Measurements from ENCODE around the gene NPHP4.
A peak's percentile ranks its signal among the peaks of the same experiment; 100 is the strongest.
"Not testable (repeated sequence)": the region's sequence is repeated elsewhere in the genome, so short reads cannot be mapped to it uniquely, and the experiment has no call there.

The NPHP4 gene

GRCh38 chr1:5934058-5934884 lies 58.0 kb downstream of the NPHP4 start:
- DNase-seq (ENCODE audit: low read depth) = no peak

DNA sequence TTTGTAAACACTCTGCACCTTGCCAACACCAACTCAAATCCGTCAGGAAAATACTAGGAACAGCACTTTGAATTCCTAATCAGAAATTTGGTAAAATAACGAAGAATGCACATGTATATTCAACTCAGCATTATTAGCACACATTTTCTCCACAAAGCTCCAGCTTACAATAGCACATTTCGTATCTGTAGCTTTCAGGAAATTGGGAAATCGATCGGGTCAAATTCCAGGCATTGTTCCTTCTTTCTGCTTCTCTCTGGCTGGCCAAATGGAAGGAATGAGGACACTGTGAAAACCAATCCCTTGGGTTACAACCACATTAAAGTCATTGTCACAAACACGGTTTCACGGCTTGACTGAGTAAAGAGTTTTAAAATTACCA lies 58.6 kb downstream of the NPHP4 start:
- DNase-seq (ENCODE audit: low read depth) = no peak

DNA sequence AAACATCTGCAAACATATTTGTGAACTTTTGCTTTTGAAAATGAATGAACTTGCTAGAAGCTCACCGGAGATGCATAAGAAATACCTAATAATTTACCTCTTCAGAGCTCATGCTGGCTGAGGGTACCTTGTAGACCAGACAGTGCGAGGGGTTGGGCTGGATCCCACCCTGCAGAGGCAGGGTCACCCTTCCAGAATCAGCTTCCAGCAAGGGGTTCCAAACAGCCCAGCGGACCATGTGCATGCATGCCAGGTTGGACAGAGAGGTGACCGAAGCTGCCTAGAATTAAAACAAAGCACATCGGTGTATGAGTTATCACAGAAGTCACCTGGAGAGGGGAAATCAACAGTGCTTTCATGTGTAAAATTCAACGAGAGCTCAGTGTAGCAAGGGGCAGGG lies 59.2 kb downstream of the NPHP4 start:
- no peak for DNase-seq (ENCODE audit: low read depth)

DNA sequence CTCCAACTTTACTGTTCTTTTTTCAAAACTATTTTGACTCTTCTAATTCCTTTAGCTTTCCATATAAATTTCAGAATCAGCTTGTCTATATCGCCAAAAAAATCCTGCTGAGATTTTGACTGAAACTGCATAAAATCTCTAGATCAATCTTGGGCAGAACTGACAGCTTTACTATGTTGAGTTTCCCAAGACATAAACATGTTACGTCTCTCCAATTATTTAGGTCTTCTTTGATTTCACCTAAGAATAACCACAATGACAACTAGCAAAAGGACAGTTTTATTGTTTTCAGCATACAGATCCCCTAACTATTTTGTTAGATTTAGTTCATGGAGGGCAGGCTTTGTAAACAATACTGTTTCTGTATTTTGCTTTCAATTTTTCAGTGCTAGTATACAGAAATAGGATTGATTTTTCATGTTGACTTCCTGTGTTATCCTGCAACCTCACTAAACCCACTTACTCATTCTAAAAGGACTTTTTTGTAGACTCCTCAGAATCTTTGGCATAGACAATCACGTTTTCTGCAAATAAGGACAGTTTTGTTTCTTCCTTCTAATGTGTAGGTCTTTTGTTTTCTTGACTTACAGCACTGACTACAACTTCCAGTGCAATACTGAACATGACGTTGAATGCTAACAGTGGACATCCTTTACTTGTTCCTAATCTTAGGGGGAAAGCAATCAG lies 63.4 kb downstream of the NPHP4 start:
- no peak for DNase-seq (ENCODE audit: low read depth)

- DNase-seq (ENCODE audit: low read depth) = no peak
Measured at GRCh38 chr1:5927506-5928370, 64.5 kb downstream of the NPHP4 start.

DNA sequence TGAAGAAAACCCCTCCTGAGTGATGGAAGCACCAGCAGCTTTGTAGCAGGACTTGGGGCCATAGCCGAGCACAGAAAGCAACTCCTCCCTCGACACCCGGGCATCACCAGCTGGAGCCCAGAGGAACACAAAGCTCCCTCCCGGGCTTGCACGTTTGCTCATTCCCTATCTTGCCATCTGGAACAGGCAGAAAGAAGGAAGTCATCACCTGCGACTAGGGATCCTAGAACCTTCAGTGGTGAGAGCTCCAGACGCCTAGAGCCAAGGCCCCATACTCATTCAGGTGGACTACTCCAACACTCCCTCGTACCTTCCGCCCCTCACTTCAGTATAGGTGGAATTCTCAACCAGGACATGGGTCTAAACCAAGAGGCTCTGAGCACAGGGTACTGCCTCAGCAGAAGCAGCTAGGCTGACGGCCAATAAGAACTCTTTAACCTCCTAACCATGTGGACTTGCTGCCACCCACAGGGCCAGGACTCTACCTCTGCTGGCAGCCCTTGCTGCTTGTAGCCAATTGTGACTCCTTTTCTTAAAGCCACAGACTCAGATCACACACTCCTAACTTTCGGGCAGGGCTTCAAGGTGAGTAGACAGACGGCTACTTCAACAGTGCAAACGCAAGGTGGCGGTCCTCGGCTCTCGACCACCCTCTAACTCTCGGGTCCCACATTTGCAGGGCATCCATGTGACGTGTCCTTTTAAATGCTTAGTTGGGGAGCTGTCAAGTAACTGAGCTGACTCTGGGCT lies 65.4 kb downstream of the NPHP4 start:
- no peak for DNase-seq (ENCODE audit: low read depth)

DNA sequence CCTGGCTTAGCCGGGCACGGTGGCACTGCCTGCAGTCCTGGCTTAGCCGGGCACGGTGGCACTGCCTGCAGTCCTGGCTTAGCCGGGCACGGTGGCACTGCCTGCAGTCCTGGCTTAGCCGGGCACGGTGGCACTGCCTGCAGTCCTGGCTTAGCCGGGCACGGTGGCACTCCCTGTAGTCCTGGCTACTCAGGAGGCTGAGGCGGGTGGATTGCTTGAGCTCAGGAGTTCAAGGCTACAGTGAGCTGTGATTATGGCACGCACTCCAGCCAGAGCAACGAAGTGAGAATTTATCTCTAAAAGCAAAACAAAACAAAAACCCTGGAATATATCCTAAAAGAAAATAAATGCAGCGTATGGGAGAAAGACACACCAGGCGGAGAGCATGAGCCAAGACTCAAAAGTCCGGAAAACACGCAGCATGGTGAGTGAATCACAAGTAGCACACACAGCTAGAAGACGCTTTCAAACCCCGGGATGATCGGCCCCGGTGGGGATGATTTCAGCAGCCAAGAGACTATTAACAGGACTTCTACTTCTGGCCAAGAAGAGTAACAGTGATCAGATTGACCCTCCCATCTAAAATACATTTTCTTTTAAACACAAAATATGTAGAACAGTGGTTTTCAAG lies 69.4 kb downstream of the NPHP4 start:
- DNase-seq (ENCODE audit: low read depth) = not testable (repeated sequence)

GRCh38 chr1:5921671-5922070 lies 70.6 kb downstream of the NPHP4 start:
- no peak for DNase-seq (ENCODE audit: low read depth)

DNA sequence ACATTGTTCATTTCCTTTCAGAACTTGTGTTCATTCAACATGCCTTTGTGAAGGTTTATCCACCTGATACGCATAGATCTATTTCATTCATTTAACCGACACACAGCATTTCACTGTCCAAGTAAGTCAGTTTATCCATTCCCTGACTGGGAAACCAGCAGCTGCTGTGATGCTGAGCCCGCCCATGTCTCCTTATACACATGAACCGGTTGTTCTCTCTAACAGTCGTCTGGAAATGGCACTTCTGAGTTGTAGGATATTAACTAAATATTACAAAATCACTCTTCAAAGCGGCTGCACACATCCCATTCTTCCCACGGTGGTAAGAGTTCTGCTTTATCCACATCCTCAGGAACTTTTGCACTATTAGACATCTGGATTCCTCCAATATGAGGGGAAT lies 71.1 kb downstream of the NPHP4 start:
- DNase-seq (ENCODE audit: low read depth) = no peak

DNA sequence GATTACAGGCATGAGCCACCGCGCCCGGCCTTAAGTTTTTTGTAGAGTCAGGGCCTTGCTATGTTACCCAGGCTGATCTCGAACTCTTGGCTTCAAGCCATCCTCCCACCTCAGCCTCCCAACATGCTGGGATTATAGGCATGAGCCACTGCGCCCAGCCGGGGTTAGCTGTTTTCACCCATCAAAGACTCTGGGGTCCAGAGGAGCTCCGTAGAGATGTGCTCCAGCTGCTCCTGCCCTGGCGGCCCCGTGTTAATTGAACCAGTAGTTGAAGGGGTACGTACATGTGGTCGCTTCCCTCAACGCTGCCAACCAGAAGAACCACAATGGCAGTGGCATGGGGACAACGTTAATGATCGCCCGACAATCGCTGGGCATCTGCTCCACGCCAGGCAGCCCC lies 72.0 kb downstream of the NPHP4 start:
- no peak for DNase-seq (ENCODE audit: low read depth)

- no peak for DNase-seq (ENCODE audit: low read depth)
Measured at GRCh38 chr1:5918275-5918649, 74.0 kb downstream of the NPHP4 start.

GRCh38 chr1:5917591-5918274 lies 74.5 kb downstream of the NPHP4 start:
- no peak for DNase-seq (ENCODE audit: low read depth)

DNA sequence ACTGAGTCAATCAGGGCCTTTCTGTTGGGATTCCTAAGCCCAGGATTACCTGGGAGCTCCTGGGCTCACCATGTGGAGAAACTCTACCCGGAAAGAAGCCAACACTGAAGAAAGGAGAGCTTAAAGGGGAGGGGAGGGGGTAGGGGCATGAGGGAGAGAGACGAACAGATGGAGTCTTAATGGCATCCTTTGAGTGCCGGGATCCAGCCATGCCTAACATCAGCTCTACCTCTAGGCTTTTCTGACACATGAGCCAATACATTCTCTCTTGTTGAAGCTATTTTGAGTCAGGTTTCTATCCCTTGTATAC lies 75.0 kb downstream of the NPHP4 start:
- no peak for DNase-seq (ENCODE audit: low read depth)

DNA sequence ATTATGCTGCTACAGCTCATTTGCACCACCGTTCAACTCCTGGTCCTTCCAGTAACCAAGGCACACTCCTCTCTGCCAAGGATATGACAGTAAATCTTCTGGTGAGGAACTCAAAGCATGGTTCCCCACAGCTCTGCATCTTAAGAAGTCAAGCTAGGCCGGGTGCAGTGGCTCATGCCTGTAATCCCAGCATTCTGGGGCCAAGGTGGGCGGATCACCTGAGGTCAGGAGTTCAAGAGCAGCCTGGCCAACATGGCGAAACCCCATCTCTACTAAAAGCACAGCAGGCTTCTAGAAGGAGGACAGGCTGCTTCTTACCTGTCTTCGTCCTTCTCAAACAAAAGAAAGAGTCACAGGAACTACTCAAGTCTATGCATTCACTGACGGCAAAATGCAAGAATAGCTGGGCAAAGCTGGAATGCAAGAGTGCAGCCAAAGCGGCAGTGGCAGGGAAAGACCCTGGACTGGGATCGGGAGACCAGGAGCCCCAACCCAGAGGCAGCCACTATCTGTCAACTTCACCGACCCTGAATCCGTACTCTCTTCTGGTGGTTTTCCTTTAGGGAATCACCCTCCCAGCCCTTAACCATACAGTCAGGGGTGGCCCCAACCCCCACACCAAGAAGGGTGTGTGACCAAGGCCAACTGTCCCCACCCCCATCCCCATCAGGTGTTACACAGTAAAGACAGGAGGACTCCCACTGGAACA lies 75.5 kb downstream of the NPHP4 start:
- DNase-seq (ENCODE audit: low read depth) = no peak

DNA sequence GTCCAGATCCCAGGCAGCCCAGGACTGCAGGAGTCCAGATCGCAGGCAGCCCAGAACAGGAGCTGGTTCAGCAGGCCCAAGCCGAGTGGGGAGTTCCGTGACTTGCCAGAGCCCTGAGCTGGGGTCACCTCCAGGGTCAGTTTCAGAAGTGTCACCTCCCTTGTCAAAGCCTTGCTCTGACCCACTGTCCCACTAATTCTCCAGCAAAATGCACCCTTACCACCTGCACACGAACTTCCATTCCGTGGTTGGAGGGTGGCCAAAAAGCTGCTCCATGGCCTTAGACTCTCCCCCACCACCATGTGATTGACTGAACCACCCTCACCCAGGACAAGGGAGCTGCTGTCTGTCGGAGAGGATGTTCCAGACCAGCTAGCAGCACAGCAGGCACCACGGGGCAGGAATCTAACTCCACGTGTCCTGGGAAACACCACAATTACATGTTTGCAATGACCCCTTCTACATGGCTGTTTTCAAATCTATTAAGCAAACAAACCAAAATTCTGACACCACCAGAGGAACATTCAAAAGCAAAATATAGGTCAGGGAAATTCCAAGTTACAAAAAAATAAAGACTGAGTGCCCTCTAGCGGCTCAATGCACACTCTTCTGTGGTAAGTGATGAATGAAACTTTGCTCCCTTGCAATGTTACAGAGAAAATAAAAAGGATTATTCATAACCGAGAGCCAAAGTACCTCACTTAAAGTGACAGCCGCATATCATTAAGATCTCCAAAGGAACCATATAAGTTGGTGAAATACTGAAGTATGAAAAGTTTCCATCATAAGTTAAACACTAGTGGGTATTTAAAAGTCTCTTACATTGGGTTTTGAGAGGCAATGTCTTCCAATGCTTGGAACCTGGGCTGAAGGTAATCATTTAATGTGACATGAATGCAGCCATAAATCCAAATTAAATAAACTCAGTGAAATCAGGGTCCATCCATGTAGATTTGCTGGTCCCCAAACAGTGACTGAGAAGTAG lies 76.3 kb downstream of the NPHP4 start:
- peak; percentile 9 for DNase-seq (ENCODE audit: low read depth)

DNA sequence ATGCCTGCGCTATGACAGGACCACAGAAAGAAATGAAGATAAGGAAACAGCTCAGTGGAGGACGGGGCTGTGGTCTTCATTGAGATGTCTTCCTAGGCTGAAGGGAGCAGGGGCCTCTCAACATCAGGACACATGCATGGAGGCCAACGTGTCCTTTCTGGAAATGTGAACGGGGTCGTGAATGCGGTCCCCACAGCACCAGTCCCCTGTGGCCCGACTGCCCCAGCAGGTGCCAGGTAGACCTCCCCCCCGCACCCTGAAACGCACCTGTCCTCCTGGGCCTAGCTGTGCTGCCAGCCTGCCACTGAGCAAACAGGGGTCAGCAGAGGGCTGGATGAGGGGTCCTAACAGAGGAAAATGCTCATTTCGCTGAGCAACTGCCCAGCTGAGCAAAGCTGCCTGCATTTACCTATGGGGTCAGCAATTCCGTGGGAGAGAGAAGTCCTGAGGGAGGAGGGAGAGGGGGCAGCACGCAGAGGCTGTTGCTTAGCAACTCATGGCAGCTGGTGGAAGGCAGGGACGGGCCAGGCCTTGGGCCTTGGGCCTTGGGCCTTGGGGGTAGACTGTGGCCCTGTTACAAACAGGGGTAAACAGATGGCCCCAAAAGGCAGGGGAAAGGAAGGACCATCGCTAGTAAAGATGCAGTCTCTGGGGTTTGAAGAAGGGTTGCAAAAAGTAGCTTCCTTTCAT lies 77.4 kb downstream of the NPHP4 start:
- DNase-seq (ENCODE audit: low read depth) = no peak

GRCh38 chr1:5913876-5914275 lies 78.3 kb downstream of the NPHP4 start:
- DNase-seq (ENCODE audit: low read depth) = no peak

DNA sequence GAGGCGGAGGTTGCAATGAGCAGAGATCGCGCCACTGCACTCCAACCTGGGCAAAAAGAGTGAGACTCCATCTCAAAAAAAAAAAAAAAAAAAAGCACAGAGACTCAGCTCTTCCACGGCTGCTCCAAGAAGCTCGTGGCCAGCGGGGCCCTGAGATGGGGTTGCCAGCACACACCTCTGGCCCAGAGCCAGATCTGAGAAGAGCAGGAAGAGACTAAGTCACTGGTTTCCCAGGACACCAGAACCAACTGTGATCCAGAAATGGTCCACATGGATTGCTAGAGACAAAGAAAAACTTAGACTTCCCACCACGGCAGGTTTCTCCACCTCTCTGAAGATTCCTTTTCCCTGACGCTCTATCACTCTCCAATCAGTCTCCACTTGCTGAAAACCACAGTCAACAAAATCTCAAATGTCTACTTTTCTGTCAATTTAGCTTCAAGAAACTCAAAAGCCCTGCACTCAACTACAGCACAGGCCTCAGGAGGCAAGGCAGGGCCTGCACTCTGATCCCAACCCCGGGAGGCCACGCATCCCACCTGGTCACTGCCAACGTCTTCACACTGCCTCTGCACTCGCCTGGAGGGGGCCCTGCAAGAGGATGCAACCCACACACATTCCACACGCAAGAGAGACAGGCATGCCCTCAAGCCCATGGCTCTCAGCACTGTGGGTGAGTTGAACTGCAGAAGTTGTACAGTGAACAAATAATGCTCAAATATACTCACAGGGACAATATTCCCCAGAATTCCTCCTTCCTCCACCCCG lies 79.0 kb downstream of the NPHP4 start:
- DNase-seq (ENCODE audit: low read depth) = no peak

Data from stimulated activated CD4-positive, alpha-beta T cell treated with anti-CD3 and anti-CD28 coated beads, Interleukin-2, amount 100 ng/mL, for 4 hours (primary cell).